DND-41 (cell line): ENCODE measurements around the gene INTS3.

Experiments used
- ATAC-seq: fragments of 200-7000 bp; cut with Tn5 transposase; 3 replicates; pipeline ENCODE4 v1.9.1; 2021; ENCODE audit warnings: low read depth; ENCODE audit not compliant: insufficient read depth
- DNase-seq: peaks from one replicate; pipeline ENCODE4 v3.0.0-alpha.2; 2020
- H2AFZ ChIP-seq: 2 replicates; pipeline ENCODE4 v1.6.0; 2012; ENCODE audit warnings: low read depth, low read length
- H3K27ac ChIP-seq: 2 replicates; pipeline ENCODE4 v1.5.1; 2012; ENCODE audit warnings: low read length, inconsistent platforms
- H3K27me3 ChIP-seq: fragments of 200-600 bp; sonication (generic); 2 replicates; pipeline ENCODE4 v1.6.0; 2012; ENCODE audit warnings: low read length, mild to moderate bottlenecking, inconsistent platforms; ENCODE audit not compliant: insufficient read depth, poor library complexity
- H3K36me3 ChIP-seq: 2 replicates; pipeline ENCODE4 v1.5.1; 2012; ENCODE audit warnings: low read length, inconsistent platforms; ENCODE audit not compliant: insufficient read depth
- H3K4me1 ChIP-seq: 2 replicates; pipeline ENCODE4 v1.5.1; 2012; ENCODE audit warnings: mild to moderate bottlenecking, low read length; ENCODE audit not compliant: insufficient read depth
- H3K4me2 ChIP-seq: 2 replicates; pipeline ENCODE4 v1.6.0; 2012; ENCODE audit warnings: mild to moderate bottlenecking, moderate library complexity, low read length, inconsistent platforms; ENCODE audit not compliant: insufficient read depth
- H3K4me3 ChIP-seq, 2 experiments: fragments of 200-600 bp in 1 of 2; shearing (Covaris generic) in 1 of 2; 2 replicates each; pipeline ENCODE4 v1.5.1; 2012 to 2016; ENCODE audit warnings: inconsistent platforms in 2 of 2, low read length in 2 of 2, mild to moderate bottlenecking in 2 of 2, low read depth in 1 of 2, moderate library complexity in 1 of 2
- H3K79me2 ChIP-seq: 2 replicates; pipeline ENCODE4 v1.6.0; 2012; ENCODE audit warnings: low read length, inconsistent platforms; ENCODE audit not compliant: insufficient read depth
- H3K9ac ChIP-seq: 2 replicates; pipeline ENCODE4 v1.6.0; 2012; ENCODE audit warnings: low read depth, mild to moderate bottlenecking, inconsistent platforms, low read length, moderate library complexity
- H3K9me3 ChIP-seq: 2 replicates; pipeline ENCODE4 v1.5.1; 2012; ENCODE audit warnings: low read length, moderate library complexity, mild to moderate bottlenecking, inconsistent platforms; ENCODE audit not compliant: insufficient read depth, severe bottlenecking
- H4K20me1 ChIP-seq: 2 replicates; pipeline ENCODE4 v1.6.0; 2012; ENCODE audit warnings: low read length; ENCODE audit not compliant: insufficient read depth
- EZH2 ChIP-seq: IDR thresholded peaks from 3 replicates; pipeline ENCODE4 v1.6.1; 2012; ENCODE audit warnings: borderline replicate concordance, low read depth, mild to moderate bottlenecking, moderate library complexity, low read length, inconsistent platforms; ENCODE audit not compliant: severe bottlenecking
- TF ChIP-seq, protein P1 (sequence below): IDR thresholded peaks from 2 replicates; pipeline ENCODE4 v1.5.1; 2012; ENCODE audit warnings: borderline replicate concordance, low read length, moderate library complexity, mild to moderate bottlenecking; ENCODE audit not compliant: poor library complexity, severe bottlenecking; ENCODE audit errors: extremely low read depth

Gene INTS3

DNA sequence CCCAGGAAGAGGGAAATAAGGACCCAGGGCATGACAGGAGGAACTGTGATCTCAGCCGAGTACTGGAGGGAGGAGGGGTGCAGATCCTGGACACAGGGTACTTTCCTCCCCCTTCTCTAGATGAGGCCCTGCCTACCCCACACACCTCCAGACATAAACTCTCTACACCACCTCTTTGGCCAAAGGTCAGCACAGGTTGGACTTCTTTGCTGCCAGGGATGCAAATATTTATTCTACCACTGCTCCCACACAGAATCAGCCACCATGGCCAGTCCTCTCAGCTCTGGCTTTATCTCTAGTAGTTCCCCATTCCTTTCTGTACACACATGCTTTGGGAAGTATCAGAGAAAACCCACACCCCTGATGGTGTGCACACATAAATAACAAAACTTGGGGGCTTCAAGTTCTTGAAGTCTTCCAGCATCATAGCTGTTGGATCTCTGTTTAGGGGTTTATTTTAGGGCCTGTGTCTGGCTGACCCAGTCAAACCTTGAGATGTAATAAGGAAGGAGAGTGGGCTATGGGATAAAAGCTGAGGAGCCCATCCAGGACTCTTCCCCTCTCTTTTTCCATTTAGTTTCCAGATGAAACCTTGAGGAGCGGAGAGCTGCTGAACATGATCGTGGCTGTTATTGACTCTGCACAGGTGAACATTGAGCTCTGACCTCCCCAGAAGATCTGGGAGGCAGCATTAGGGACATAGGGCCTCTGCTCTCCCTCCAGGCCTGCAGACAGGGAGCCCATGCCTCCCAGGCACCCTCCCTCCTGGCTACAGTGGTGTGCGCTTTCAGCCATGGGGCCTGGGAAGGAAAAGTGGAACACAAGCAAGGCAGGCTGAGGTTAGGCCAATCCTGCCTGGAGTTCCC lies 40.7 kb downstream of the INTS3 start:
- DNase-seq = no peak
- no peak overlapping the region for H2AFZ ChIP-seq
- H3K4me3 ChIP-seq = no peak overlapping the region
- H3K36me3 ChIP-seq = peaks cover 88% of the 10 kb centered on the region
- no peaks in the 10 kb centered on the region for H3K79me2 ChIP-seq
- H3K4me1 ChIP-seq = no peaks in the 10 kb centered on the region
- ATAC-seq = no peak
- H3K27ac ChIP-seq = no peak overlapping the region
- H3K9me3 ChIP-seq = no peaks in the 10 kb centered on the region
- H3K4me2 ChIP-seq = no peak overlapping the region
- no peaks in the 10 kb centered on the region for H3K27me3 ChIP-seq
- H3K9ac ChIP-seq = no peak overlapping the region
- peaks cover 5% of the 10 kb centered on the region; the same call in 1 of the 2 replicates for H4K20me1 ChIP-seq
- TF ChIP-seq, protein P1, sequence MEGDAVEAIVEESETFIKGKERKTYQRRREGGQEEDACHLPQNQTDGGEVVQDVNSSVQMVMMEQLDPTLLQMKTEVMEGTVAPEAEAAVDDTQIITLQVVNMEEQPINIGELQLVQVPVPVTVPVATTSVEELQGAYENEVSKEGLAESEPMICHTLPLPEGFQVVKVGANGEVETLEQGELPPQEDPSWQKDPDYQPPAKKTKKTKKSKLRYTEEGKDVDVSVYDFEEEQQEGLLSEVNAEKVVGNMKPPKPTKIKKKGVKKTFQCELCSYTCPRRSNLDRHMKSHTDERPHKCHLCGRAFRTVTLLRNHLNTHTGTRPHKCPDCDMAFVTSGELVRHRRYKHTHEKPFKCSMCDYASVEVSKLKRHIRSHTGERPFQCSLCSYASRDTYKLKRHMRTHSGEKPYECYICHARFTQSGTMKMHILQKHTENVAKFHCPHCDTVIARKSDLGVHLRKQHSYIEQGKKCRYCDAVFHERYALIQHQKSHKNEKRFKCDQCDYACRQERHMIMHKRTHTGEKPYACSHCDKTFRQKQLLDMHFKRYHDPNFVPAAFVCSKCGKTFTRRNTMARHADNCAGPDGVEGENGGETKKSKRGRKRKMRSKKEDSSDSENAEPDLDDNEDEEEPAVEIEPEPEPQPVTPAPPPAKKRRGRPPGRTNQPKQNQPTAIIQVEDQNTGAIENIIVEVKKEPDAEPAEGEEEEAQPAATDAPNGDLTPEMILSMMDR = no peak
- no peak for TF ChIP-seq EZH2

DNA sequence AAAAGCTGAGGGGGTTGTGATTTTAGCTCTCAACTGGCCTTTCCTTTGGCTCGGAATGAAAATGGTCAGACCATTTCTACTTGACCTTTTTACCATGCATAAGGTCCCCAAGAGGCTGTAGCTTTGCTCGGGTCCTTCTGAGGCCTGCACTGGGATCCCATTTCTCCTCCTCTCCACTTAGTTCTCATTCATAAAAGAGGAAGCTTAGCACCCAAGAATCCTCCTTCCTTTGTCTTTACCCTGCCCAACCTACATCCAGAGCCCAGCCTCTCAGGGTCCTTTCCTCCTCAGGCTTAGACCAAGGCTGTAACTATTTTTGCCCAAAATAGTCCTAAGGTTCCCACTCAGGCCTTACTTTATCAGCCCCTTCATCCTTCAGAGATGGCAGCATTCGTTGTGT lies 41.4 kb downstream of the INTS3 start:
- H3K9me3 ChIP-seq = no peaks in the 10 kb centered on the region
- no peak overlapping the region for H3K27ac ChIP-seq
- peaks cover 87% of the 10 kb centered on the region for H3K36me3 ChIP-seq
- no peak for ATAC-seq
- no peaks in the 10 kb centered on the region for H3K27me3 ChIP-seq
- no peak for TF ChIP-seq EZH2
- TF ChIP-seq, protein P1 = no peak
- no peak overlapping the region for H3K9ac ChIP-seq
- peaks cover 5% of the 10 kb centered on the region; the same call in 1 of the 2 replicates for H4K20me1 ChIP-seq
- DNase-seq = no peak
- H3K4me3 ChIP-seq = no peak overlapping the region
- no peak overlapping the region for H3K4me2 ChIP-seq
- no peaks in the 10 kb centered on the region for H3K79me2 ChIP-seq
- no peak overlapping the region for H2AFZ ChIP-seq
- no peaks in the 10 kb centered on the region for H3K4me1 ChIP-seq

DNA sequence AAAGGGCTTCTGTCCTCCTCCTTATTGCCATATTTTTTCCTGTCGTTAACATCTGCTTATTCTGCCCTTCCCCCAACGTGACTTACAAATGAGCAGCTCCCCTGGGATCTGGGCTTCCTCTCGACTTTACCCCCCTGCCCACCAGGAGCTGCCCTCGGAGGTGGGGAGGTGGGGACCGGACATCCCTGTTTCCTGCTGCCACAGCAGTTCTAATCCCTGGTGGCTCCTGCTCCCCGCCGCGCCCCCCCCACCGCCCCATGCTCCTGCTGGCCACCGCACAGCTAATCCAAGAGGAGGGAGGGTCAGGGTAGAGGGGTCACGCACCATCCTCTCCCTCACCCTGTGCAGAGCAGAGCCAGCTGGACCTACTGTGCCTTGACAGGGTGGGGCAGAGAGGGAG lies 42.9 kb downstream of the INTS3 start:
- TF ChIP-seq EZH2 = no peak
- TF ChIP-seq, protein P1 = no peak
- Histone ChIP-seq H3K9me3 (no peaks in the 10 kb centered on the region), H3K4me2 (no peak overlapping the region), H3K4me3 (no peak overlapping the region), H2AFZ (no peak overlapping the region), H3K27ac (no peak overlapping the region), H3K27me3 (no peaks in the 10 kb centered on the region), H3K9ac (no peak overlapping the region), H3K4me1 (no peaks in the 10 kb centered on the region), H4K20me1 (peaks cover 5% of the 10 kb centered on the region; the same call in 1 of the 2 replicates), H3K36me3 (peaks cover 77% of the 10 kb centered on the region), H3K79me2 (no peaks in the 10 kb centered on the region)
- no peak for ATAC-seq
- no peak for DNase-seq
